Stimulated activated CD8-positive, alpha-beta memory T cell treated with anti-CD3 and anti-CD28 coated beads, Interleukin-4, amount 100 ng/mL, for 48 hours (primary cell): ENCODE measurements around the gene MYCL.
"Not testable (repeated sequence)": the region's sequence is repeated elsewhere in the genome, so short reads cannot be mapped to it uniquely, and the experiment has no call there.

Experiments
- DNase-seq: peaks from one replicate; pipeline ENCODE4 v3.0.0-alpha.2; 2020

MYCL gene

DNA sequence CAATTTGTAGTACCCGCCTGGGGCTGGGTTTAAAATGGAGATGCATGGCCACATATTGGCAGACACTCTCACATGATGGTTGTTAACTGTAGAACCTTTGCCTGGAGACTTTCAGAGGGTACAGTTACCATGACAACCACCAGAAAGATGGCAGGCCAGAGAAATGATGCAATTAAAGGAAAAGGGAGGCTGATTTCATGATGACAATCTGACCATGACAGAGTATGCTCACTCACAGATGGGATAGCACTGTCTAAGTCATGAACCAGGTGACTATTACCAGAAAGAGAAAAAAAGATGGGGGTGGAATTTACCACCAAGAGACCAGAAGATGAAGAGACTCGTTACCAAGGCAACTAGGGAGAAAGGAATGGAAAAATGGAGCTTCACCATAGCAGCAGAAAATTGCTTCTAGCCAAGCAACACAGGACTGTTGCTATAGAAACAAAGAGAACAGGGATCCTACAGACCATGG lies 14.9 kb downstream of the MYCL start:
- no peak for DNase-seq

DNA sequence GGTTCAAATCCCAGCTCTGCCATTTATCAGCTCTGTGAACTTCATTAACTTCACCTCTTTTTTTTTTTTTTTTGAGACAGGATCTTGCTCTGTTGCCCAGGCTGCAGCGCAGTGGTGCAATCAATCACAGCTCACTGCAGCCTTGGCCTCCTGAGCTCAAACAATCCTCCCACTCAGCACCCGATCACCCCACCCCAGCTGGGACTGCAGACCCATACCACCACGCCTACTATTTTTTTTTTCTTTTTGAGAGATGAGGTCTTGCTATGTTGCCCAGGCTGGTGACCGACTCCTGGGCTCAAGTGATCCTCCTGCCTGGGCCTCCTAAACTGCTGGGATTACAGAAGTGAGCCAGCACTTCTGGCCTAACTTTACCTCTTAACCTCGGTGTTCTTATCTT lies 16.2 kb downstream of the MYCL start:
- no peak for DNase-seq

DNA sequence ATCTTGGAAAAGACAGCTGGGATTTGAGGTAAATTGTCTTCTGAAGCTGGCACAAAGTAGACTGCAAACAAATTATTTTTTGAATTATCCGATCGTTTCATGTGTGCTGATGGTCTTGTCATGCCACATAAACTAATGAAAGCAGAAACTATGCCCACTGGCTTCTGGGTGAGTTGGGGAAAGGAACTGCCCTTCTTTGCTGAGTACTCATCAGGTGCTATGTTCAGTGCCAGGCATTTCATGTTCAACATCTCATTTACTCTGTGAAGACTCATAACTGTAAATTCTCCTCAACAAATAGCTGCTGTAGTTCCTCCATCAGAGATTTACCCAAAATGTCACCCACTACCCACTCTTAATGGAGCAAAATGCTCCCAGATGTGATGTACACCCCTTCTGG lies 19.6 kb downstream of the MYCL start:
- no peak for DNase-seq

DNA sequence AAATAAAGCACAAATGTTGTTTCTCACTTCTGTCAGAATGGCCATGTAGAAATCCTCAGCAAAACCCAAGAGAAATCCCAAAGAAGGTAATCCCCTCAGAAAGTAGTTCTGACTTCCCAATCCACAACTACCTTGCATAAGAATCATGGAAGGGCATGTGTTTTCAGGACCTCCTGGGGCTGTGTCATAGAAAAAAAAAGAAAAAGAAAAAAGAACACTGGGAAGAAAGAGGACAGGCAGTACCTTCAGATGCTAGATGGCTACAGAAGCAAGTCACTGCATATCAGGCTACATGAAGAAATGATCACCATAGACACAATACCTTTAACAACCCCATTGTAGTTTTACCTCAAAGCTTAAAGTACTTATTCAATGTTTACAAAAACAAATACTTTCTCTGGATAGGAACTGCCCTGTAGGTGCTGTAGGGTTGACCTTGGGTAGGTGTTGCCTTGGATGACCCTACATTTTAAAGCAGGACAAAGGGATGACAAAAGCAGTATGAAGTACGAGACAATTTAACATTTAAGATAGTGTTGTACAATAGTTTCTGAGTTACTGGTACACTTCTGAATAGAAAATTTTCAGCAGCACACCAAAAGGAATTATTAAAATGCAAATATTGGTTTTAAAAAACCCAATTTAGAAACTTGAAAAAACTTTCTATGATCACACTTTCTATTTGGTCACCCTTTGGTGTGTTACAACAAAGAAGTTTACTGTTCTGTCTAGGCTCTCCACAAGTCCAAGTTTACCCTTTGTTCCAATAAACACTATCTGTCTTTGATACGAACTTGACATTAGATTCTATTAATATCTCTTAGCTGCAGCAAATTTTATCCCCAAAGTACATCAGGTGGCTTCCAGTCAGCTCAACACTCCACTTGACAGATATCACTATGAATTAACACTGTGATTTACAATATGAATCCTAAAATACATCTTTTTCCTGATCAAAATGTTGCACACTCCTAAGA lies 23.4 kb downstream of the MYCL start:
- DNase-seq, result no peak

DNA sequence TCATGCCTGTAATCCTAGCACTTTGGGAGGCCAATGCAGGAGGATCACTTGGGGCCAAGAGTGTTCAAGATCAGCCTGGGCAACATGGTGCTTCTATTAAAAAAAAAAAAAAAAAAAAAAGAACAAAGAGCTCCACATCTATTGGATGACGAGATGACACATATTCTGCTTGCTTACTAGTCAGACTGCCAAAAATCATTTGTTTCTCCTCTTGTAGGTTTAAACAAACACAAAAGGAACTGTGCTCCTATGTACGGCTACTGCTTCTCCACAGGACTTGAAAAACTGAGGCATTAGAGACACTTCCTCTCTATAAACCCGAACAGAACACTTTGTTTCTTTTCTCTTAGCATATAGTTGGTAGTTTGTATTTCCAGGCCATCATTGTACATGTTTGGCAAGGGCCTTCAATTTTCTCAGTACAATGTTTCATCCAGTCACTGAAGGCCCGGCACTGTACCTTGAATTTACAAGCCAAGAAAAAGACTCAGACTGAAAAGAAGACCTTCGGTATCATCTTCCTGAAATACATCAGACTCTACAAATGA lies 24.4 kb downstream of the MYCL start:
- DNase-seq, result no peak

DNA sequence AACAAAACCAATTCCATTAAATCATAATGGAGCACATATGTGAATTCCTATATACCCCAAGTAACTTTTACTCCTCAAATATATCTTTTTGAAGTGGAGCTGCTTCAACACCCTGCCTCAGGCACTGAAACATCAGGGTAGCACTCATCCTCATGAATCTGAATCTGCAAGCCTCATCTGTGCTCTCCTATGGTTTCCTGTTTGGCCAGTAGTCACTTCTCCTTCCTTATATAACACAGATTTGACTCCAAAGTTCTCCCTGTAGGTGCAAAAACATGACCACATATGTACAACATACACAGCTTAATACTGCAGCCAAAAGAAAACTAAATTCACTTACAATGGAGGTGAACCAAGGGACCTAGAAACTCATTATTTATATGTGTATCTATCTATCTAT lies 25.6 kb downstream of the MYCL start:
- no peak for DNase-seq

DNA sequence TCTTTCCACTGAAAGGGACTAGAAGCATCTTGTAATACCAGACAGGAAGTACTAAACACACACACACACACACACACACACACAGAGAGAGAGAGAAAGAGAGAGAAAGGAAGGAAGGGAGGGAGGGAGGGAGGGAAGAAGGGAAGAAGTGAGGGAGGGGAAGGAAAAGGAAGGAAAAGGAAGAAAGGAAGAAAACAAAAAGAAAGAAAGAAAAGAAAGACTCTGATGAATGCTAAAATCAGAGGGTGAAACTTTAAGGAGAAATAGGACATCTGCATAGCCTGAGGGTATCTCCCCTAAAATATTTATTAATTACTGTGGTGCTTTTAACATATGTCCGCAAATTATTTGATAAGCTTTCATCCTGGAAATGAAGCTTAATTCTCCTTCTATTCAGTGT lies 29.0 kb downstream of the MYCL start:
- DNase-seq, result no peak

DNA sequence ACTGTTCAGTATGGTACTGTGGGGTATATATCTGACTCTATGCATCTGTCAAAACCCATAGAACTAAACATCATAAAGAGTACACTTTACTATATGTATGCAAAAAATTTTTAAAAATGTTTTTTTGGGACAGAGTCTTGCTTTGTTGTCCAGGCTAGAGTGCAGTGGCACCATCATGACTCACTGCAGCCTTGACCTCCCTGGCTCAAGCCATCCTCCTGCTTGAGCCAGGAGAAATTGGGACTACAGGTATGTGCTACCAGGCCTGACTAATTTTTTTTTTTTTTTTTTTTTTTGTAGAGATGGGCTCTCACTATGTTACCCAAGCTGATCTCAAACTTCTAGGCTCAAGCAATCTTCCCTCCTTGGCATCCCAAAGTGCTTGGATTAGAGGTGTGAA lies 29.9 kb downstream of the MYCL start:
- no peak for DNase-seq

DNA sequence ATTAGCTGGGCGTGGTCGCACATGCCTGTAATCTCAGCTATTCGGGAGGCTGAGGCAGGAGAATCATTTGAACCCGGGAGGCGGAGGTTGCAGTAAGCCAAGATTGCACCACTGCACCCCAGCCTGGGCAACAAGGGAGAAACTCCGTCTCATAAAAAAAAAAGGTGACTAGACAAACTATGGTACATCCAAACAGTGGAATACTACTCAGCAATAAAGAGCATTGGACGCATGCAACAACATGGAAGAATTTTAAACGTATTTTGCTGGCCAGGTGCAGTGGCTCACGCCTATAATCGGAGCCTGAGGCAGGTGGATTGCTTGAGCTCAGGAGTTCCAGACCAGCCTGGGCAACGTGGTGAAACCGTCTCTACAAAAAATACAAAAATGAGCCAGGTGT lies 30.7 kb downstream of the MYCL start:
- DNase-seq, result not testable (repeated sequence)

DNA sequence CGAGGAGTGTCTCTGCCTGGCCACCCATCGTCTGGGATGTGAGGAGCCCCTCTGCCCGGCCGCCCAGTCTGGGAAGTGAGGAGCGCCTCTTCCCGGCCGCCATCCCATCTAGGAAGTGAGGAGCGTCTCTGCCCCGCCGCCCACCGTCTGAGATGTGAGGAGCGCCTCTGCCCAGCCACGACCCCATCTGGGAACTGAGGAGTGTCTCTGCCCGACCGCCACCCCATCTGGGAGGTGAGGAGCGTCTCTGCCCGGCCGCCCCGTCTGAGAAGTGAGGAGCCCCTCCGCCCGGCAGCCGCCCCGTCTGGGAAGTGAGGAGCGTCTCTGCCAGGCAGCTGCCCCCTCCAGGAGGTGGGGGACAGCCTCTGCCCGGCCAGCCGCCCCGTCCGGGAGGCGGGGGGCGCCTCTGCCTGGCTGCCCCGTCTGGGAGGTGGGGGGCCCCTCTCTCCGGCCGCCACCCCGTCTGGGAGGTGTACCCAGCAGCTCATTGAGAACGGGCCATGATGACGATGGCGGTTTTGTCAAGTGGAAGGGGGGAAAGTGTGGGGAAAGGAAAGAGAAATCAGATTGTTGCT lies 32.1 kb downstream of the MYCL start:
- DNase-seq, result not testable (repeated sequence)

DNA sequence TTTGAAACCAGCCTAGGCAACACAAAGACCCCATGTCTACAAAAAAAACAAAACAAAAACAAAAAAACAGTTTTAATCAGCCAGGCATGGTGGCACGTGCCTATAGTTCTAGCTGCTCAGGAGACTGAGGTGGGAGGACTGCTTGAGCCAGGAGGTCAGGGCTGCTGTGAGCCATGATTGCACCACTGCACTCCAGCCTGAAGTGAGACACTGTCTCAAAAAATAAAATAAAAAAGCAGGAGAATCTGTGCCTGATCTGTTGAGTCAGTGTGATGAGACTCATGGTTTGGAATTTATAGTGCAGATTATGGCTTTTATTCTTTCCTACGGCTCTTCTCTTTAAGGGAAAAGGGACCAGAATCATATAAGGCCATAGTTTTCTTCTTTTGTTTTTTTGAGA lies 35.0 kb downstream of the MYCL start:
- DNase-seq, result no peak

DNA sequence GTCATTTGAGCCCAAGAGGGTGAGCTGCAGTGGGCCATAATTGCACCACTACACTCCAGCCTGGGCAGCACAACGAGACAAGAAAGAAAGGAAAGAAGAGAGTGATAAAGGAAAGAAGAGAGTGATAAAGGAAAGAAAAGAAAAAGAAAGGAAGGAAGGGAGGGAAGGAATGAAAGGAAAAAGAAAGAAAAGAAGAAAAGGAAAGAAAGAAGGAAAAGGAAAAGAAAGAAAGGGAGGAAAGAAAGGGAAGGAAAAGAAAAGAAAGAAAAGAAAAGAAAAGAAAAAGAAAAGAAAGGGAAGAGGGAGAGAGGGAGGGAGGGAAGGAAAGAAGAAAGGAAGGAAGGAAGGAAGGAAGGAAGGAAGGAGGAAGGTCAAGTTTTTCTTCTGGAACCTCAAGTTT lies 36.0 kb downstream of the MYCL start:
- DNase-seq, result no peak

DNA sequence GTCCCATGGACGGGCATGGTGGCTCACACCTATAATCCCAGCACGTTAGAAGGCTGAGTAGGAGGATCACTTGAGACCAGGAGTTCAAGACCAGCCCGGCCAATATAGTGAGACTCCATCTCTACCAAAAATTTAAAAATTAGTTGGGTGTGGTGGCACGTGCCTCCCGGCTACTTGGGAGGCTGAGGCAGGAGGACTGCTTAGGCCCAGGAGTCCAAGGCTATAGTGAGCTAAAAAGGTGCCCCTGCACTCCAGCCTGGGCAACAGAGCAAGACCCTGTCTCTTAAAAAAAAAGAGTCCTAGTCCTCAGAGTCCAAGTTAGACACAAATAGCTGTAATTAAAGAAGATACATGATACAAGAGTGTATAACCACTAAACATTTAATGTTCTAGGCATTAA lies 38.5 kb downstream of the MYCL start:
- no peak for DNase-seq

DNA sequence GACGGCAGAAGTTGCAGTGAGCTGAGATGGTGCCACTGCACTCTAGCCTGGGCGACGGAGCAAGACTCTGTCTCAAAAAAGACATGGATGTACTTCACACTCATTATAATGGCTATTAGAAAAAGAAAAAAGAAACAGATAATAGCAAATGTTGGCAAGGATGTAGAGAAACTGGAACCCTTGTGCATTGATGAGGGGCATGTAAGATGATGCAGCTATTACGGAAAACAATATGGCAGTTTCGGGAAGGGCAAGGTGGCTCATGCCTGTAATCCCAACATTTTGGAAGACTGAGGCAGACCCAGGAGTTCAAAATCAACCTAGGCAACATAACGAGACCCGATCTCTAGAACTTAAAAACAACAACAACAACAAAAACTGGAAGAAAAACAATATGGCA lies 40.7 kb downstream of the MYCL start:
- no peak for DNase-seq

DNA sequence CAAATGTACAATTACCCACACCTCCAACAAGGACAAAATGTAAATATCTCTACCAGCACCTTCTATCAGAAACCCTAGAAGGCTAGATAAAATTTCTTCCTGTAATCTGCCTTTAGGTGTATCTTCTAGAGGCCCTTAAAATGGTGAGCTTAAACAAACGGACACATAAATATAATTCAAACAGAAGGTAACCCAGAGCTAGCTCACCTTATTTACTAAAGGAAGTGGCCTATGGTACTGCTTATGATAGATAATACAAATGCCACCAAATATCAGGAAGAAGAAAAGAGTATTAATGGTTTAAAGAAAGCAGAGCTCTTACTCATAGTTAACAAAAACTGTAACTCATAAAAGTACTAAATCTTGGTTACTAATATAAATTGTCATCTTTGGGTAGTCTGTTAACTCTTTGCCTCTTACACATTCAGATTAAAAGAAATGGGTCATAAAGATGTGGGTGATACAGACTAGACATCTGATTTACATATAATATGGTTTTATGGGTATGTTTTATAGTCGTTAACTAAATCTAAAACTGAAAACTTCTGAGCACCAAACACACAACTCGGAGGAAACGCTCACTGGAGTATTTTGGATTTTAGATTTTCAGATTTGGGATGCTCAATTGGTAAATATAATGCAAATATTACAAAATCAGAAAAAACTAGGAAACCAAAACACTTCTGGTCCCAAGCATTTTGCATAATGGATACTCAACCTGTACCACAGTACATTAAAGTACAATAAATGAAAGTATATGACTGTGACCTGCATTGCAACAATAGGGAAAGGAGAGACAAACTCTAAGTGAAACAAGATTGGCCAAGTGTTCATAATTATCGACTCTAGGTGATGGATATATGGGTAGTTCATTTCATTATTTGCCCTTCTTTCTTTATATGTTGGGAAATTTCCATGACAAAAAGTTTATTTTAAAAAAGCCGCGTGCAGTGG lies 41.6 kb downstream of the MYCL start:
- no peak for DNase-seq

DNA sequence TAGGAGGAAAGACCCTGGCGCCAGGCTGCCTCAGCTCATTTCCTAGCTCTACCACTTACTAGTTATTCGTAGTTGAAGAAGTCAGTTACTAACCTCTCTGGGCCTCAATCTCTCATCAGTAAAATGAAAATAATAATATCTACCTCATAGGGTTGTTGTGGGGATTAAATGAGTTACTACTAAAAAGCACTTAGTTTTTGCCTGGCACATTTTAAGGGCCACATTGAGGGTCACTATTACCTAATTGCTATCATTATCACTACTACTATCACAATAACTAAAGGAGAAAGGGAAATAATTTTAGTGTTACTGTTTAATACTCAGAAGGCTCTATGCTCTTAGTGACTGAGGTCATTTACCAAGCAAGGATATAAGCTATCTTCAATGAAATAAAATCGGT lies 43.4 kb downstream of the MYCL start:
- DNase-seq, result no peak

DNA sequence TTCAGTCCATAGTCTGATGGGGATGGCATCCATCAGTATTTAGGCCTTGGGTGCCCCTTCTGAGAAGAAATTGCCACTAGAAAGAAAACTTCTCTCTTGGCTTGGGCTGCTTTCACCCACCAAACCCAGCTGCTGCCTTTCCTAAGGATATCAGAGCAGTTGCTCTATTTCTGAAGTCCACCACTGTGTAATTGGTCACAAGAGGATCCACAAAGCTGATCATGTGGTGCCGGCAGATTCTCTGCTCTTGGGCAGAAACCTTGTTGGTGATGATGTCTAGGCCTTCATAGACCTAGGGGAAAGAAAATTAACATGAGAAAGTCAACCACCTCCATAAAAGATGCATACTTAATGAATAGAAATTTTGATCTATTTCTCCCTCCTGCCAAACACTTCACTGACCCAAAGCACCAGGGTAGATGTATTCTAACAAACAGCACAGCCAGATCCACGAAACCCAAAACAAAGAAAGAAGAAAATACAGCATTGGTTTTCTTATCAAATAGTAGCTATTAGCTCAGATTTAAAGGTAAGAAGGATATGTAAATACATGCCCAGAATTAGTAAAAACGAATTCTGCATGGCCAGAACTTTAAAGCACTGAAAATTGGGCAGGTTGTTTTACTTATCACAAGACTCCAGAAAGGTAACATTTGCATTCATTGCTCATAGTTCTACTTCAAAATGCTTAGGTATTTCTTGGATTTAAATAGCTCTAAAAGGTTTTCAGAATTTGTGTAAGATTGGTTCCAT lies 44.4 kb downstream of the MYCL start:
- DNase-seq, result no peak

DNA sequence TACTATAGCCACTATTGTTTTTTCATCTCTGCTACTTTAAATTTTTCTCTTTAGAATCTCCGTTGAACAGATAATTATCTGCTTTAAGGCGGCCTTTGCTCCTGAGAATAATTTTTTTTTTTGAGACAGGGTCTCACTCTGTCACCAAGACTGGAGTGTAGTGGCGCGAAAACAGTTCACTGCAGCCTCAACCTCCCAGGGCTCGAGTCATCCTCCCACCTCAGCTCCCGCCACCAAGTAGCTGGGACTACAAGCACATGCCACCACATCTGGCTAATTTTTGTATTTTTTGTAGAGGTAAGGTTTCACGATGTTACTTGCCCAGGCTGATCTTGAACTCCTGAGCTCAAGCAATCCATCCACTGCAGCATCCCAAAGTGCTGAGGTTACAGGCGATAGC lies 47.0 kb downstream of the MYCL start:
- peak; percentile 31 for DNase-seq

DNA sequence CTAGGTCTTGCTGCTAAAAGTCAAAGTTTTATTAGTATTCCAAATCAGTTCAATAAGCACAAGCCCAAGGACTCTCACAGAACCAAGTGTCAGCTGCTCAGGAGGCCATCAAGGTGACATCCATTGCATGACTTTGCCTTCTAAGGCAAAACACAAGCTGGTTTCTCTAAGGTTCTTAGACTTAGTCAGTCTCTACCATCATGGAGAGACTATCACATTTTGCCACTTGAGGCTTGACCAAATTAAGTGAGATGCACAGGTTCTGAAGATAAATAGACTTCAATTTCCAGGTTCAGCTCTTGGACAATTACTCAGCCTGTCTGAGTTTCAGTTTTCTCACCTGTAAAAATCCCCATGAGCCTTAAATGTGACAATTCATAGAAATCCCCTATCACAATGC lies 47.4 kb downstream of the MYCL start:
- DNase-seq, result no peak

DNA sequence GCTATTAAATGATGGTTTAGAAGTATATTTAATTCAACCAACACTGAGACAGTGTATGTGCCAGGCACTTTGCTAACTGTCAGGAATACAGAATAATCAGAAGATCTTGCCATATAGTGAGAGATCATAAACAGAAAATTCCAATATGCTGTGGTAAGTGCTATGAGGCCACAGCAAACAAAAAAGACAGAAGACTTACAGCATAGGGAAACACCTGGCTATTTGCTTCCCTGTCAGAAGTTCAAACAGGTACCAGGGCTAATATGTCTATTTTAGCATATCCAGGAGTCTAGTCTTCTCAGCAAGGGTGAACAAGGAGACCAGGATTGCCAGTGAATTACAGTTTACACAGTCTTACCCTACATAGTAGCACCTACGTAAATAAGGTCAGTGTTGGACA lies 48.8 kb downstream of the MYCL start:
- DNase-seq, result no peak

DNA sequence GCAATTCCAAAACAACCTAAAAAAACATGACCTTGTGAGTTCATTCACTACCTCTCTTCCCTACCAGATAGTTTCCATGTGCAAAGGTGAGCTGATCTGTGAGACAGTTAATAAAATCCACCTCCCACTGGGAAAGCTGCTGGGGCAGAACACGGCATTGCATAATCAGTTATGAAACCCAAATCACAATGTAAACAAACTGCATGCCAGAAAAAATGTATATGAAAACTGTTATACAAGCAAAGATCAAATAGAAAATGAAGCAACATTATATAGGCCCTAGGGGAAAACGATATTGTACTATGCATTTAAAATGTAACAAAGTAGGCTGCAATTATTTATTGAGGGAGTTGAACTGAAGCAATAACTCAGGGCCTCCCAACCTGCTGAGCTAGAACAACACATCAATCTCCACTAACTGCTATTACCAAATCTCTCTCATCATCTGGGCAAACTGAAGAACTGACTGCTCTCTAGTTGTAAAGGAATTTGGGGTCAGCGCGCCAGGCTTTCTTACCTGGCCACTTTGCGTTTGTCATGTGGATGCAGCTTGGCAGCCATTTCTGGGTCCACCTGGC lies 49.4 kb downstream of the MYCL start:
- DNase-seq, result no peak
